ENCODE measurements around the gene GZMM.

DNA sequence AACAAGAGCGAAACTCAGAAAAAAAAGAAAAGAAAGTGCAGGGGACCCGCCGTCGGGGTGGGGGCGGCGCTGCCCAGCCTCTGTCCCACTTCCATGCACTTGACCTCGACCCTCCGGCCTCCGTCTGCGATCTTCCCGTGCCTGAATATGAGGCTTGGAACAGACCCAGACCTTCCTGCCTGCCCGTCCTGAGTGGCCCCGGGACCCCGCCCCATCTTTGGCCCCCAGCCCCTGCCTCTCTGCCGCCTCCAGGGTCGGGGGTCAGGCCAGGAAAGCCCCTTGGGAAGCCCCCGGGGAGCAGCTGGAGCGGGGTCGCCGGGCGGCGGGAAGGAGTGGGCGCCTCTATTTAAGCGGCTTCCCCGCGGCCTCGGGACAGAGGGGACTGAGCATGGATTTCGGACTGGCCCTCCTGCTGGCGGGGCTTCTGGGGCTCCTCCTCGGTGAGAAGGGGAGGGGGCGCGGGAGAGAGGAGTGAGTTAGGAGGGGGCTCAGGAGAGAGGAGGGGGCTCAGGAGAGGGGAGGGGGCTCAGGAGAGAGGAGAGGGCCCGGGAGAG, 47.7 kb upstream of the GZMM start, which contains the start of gene MADCAM1:
- TF ChIP-seq, protein P1, sequence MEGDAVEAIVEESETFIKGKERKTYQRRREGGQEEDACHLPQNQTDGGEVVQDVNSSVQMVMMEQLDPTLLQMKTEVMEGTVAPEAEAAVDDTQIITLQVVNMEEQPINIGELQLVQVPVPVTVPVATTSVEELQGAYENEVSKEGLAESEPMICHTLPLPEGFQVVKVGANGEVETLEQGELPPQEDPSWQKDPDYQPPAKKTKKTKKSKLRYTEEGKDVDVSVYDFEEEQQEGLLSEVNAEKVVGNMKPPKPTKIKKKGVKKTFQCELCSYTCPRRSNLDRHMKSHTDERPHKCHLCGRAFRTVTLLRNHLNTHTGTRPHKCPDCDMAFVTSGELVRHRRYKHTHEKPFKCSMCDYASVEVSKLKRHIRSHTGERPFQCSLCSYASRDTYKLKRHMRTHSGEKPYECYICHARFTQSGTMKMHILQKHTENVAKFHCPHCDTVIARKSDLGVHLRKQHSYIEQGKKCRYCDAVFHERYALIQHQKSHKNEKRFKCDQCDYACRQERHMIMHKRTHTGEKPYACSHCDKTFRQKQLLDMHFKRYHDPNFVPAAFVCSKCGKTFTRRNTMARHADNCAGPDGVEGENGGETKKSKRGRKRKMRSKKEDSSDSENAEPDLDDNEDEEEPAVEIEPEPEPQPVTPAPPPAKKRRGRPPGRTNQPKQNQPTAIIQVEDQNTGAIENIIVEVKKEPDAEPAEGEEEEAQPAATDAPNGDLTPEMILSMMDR (IDR thresholded peaks at IDR 0.05), result no peak
- no peak for TF ChIP-seq POLR2A (IDR thresholded peaks at IDR 0.05)

Measured in thyroid gland (tissue), 4 donors.